H9 (cell line): ENCODE results near the gene TADA2A. TPM values are rescaled to one million over a fixed set of nuclear protein-coding genes. Genes with fewer than 3 reads are reported as not detected.

ENCODE experiments used
- DNase-seq: peaks from one replicate; pipeline ENCODE4 v3.0.0-alpha.2; 2017
- H2AFZ ChIP-seq: one replicate; pipeline ENCODE4 v1.6.1; 2013; ENCODE audit warnings: mild to moderate bottlenecking, low read length, control low read depth, moderate library complexity
- H2AK5ac ChIP-seq: 2 replicates; pipeline ENCODE4 v1.6.1; 2013; ENCODE audit warnings: low read length, control low read depth, mixed read lengths; ENCODE audit not compliant: insufficient read length
- H2BK120ac ChIP-seq: one replicate; pipeline ENCODE4 v1.6.1; 2013; ENCODE audit warnings: low read depth, mild to moderate bottlenecking, low read length, control low read depth, inconsistent platforms; ENCODE audit not compliant: poor library complexity, severe bottlenecking
- H2BK12ac ChIP-seq: 2 replicates; pipeline ENCODE4 v1.6.1; 2013; ENCODE audit warnings: low read length, control low read depth, mixed read lengths, low read depth; ENCODE audit not compliant: insufficient read length
- H2BK15ac ChIP-seq: 2 replicates; pipeline ENCODE4 v1.6.1; 2013; ENCODE audit warnings: low read depth, low read length, control low read depth
- H2BK20ac ChIP-seq: one replicate; pipeline ENCODE4 v1.6.1; 2013; ENCODE audit warnings: low read depth, mild to moderate bottlenecking, low read length, control low read depth, inconsistent platforms; ENCODE audit not compliant: poor library complexity, severe bottlenecking
- H2BK5ac ChIP-seq: 2 replicates; pipeline ENCODE4 v1.6.1; 2013; ENCODE audit warnings: low read length, control low read depth, mixed read lengths; ENCODE audit not compliant: insufficient read length
- H3K14ac ChIP-seq: 2 replicates; pipeline ENCODE4 v1.6.1; 2013; ENCODE audit warnings: low read length, control low read depth; ENCODE audit not compliant: insufficient read depth
- H3K18ac ChIP-seq: 2 replicates; pipeline ENCODE4 v1.6.1; 2013; ENCODE audit warnings: low read depth, mild to moderate bottlenecking, mixed read lengths, low read length, control low read depth; ENCODE audit not compliant: insufficient read length
- H3K23ac ChIP-seq: 2 replicates; pipeline ENCODE4 v1.6.1; 2013; ENCODE audit warnings: low read length, control low read depth, mixed read lengths, low read depth; ENCODE audit not compliant: insufficient read length
- H3K23me2 ChIP-seq: 2 replicates; pipeline ENCODE4 v1.6.1; 2013; ENCODE audit warnings: low read depth, mild to moderate bottlenecking, mixed read lengths, low read length, control low read depth; ENCODE audit not compliant: insufficient read length, poor library complexity, severe bottlenecking
- H3K27ac ChIP-seq: 2 replicates; pipeline ENCODE4 v1.5.1; 2013; ENCODE audit warnings: low read length, control low read depth, mixed read lengths, low read depth; ENCODE audit not compliant: insufficient read length
- H3K27me3 ChIP-seq: 2 replicates; pipeline ENCODE4 v1.6.1; 2013; ENCODE audit warnings: low read length, control low read depth, inconsistent platforms; ENCODE audit not compliant: insufficient read depth
- H3K4ac ChIP-seq: 2 replicates; pipeline ENCODE4 v1.6.1; 2013; ENCODE audit warnings: low read depth, mild to moderate bottlenecking, control low read depth, inconsistent platforms, low read length, moderate library complexity
- H3K4me1 ChIP-seq: 2 replicates; pipeline ENCODE4 v1.6.1; 2013; ENCODE audit warnings: low read length, control low read depth, inconsistent platforms; ENCODE audit not compliant: insufficient read depth
- H3K4me2 ChIP-seq: 2 replicates; pipeline ENCODE4 v1.6.1; 2013; ENCODE audit warnings: low read length, control low read depth, mixed read lengths; ENCODE audit not compliant: insufficient read length, insufficient read depth
- H3K56ac ChIP-seq: 2 replicates; pipeline ENCODE4 v1.6.1; 2013; ENCODE audit warnings: low read depth, mild to moderate bottlenecking, mixed read lengths, low read length, control low read depth; ENCODE audit not compliant: insufficient read length
- H3K79me1 ChIP-seq: 2 replicates; pipeline ENCODE4 v1.6.1; 2013; ENCODE audit warnings: low read depth, mild to moderate bottlenecking, moderate library complexity, low read length, control low read depth, inconsistent platforms; ENCODE audit not compliant: insufficient read depth, poor library complexity, severe bottlenecking
- H3K79me2 ChIP-seq: 2 replicates; pipeline ENCODE4 v1.6.1; 2013; ENCODE audit warnings: low read length, control low read depth, inconsistent platforms; ENCODE audit not compliant: insufficient read depth
- H3K9ac ChIP-seq: 2 replicates; pipeline ENCODE4 v1.6.1; 2013; ENCODE audit warnings: low read length, control low read depth, mixed read lengths; ENCODE audit not compliant: insufficient read length; ENCODE audit errors: extremely low read depth
- H3K9me3 ChIP-seq: one replicate; pipeline ENCODE4 v1.6.1; 2013; ENCODE audit warnings: low read depth, low read length, inconsistent platforms; ENCODE audit not compliant: control insufficient read depth
- H3T11ph ChIP-seq: one replicate; pipeline ENCODE4 v1.6.1; 2013; ENCODE audit warnings: mild to moderate bottlenecking, low read length, control low read depth, inconsistent platforms
- H4K20me1 ChIP-seq: one replicate; pipeline ENCODE4 v1.6.1; 2013; ENCODE audit not compliant: control insufficient read depth, insufficient read length, insufficient read depth
- H4K5ac ChIP-seq: 2 replicates; pipeline ENCODE4 v1.6.1; 2013; ENCODE audit warnings: low read depth, mild to moderate bottlenecking, mixed read lengths, low read length, control low read depth; ENCODE audit not compliant: insufficient read length
- H4K8ac ChIP-seq: replicated peaks from 2 replicates; pipeline ENCODE4 v1.6.1; 2013; ENCODE audit warnings: low read length, control low read depth, mixed read lengths, low read depth; ENCODE audit not compliant: insufficient read length
- H4K91ac ChIP-seq: 2 replicates; pipeline ENCODE4 v1.6.1; 2013; ENCODE audit warnings: low read depth, mild to moderate bottlenecking, moderate library complexity, mixed read lengths, low read length, control low read depth; ENCODE audit not compliant: insufficient read length
- H3K27ac Mint-ChIP-seq, 3 experiments: 2 replicates in 2 of 3; 3 replicates in 1 of 3; pipeline ENCODE4 v1.8.0; 2020 to 2021; ENCODE audit warnings: mixed read lengths in 3 of 3, mild to moderate bottlenecking in 1 of 3, moderate library complexity in 1 of 3
- H3K27me3 Mint-ChIP-seq: 2 replicates; pipeline ENCODE4 v1.8.0; 2021; ENCODE audit warnings: low read depth, mild to moderate bottlenecking, moderate library complexity, mixed read lengths
- H3K36me3 Mint-ChIP-seq, 3 experiments: 2 replicates in 2 of 3; 3 replicates in 1 of 3; pipeline ENCODE4 v1.8.0; 2020 to 2021; ENCODE audit warnings: low read depth in 3 of 3, mixed read lengths in 3 of 3; ENCODE audit not compliant: insufficient read depth in 1 of 3
- H3K4me1 Mint-ChIP-seq, 2 experiments: 2 replicates each; pipeline ENCODE4 v1.8.0; 2020; ENCODE audit warnings: mixed read lengths in 2 of 2
- H3K4me3 Mint-ChIP-seq, 2 experiments: 2 replicates in 1 of 2; 3 replicates in 1 of 2; pipeline ENCODE4 v1.8.0; 2020 to 2021; ENCODE audit warnings: mild to moderate bottlenecking in 2 of 2, mixed read lengths in 2 of 2, moderate library complexity in 1 of 2
- H3K9me3 Mint-ChIP-seq, 2 experiments: 2 replicates in 1 of 2; 3 replicates in 1 of 2; pipeline ENCODE4 v1.8.0; 2020; ENCODE audit warnings: mild to moderate bottlenecking in 2 of 2, mixed read lengths in 2 of 2, moderate library complexity in 1 of 2
- WGBS: extraction: QIAGEN DNeasy Blood & Tissue Kit; methylation state at CpG from one replicate; pipeline ENCODE4 v1.1.7; 2013; ENCODE audit warnings: missing lambda C conversion rate, low lambda C conversion rate, mixed read lengths; ENCODE audit not compliant: insufficient read length; ENCODE audit errors: extremely low coverage; 5-methylcytosine and 5-hydroxymethylcytosine counted together
- total RNA-seq: library from RNA; stranded (reverse); gene quantifications from 2 replicates; pipeline ENCODE4 v1.2.1, GENCODE V29; 2021
- TF ChIP-seq, protein P1 (sequence below): fragments of 200-600 bp; sonication (generic); conservative IDR thresholded peaks from 3 replicates; pipeline ENCODE4 v1.8.0; 2021; ENCODE audit warnings: antibody characterized with exemption, mild to moderate bottlenecking

Gene TADA2A
- total RNA-seq, 1 experiment from 2014 or later: 20.9 TPM

DNA sequence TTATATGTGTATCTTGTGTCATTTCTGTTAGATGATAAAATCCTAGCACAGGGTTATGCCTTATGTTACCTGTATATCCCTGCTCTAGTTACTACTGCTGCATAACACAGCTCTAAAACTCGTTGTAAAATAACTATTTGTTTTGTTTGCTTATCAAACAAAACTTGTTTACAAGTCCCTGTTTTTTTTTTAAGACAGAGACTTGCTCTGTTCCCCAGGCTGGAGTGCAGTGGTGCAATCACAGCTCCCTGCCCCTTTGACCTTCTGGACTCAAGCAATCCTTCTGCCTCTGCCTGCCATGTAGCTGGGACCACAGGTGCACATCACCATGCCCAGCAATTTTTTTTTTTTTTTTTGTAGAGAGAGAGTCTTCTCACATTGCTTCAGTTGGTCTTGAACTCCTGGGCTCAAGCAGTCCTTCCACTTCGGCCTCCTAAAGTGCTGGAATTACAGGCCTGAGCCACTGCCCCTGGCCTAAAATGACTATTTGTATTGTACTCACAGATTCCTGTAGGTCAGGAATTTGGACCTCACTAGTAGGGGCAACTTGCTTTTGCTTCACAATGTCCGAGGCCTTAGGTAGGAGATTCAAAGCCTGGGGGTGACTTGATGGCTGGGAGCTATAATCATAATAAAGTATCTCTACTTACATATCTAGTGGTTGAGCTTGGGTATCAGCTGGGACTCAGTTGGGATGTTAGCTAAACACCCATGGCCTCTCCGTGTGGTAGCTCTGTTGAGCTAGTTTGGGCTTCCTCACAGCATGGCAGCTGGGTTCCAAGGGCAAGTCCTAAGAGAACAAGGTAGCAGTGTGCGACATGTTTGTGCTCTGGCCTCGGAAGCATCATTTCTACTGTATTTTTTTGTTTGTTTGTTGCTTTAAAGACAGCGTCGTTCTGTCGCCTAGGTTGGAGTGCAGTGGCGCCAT, 95.6 kb downstream of the TADA2A start:
- DNase-seq: no peak
- peak overlapping the region; percentile 36 to 75 (median 70); a peak in 1 of 7 replicates for H3K27ac Mint-ChIP-seq
- Histone ChIP-seq H3K4me1 (no peaks in the 10 kb centered on the region; the same call in 1 of the 2 replicates), H4K8ac (no peak overlapping the region), H2BK5ac (no peak overlapping the region), H2BK12ac (no peak overlapping the region), H3K9ac (no peak overlapping the region), H2AK5ac (no peak overlapping the region), H4K91ac (no peak overlapping the region), H3K79me1 (no peaks in the 10 kb centered on the region), H3K18ac (no peak overlapping the region), H4K20me1 (peaks cover 2% of the 10 kb centered on the region), H2BK15ac (no peak overlapping the region), H3K14ac (no peak overlapping the region), H3K27ac (no peak overlapping the region), H2BK120ac (no peak overlapping the region), H3K9me3 (no peaks in the 10 kb centered on the region), H3K4ac (no peak overlapping the region), H3K4me2 (no peak overlapping the region), H3K56ac (no peak overlapping the region), H3K79me2 (peaks cover 3% of the 10 kb centered on the region; the same call in 1 of the 2 replicates), H3K23me2 (no peaks in the 10 kb centered on the region), H3K23ac (no peak overlapping the region), H4K5ac (no peak overlapping the region), H3T11ph (no peak overlapping the region), H3K27me3 (no peaks in the 10 kb centered on the region), H2AFZ (no peak overlapping the region), H2BK20ac (no peak overlapping the region)
- no peaks in the 10 kb centered on the region for H3K27me3 Mint-ChIP-seq
- H3K9me3 Mint-ChIP-seq: no peaks in the 10 kb centered on the region
- TF ChIP-seq, protein P1, sequence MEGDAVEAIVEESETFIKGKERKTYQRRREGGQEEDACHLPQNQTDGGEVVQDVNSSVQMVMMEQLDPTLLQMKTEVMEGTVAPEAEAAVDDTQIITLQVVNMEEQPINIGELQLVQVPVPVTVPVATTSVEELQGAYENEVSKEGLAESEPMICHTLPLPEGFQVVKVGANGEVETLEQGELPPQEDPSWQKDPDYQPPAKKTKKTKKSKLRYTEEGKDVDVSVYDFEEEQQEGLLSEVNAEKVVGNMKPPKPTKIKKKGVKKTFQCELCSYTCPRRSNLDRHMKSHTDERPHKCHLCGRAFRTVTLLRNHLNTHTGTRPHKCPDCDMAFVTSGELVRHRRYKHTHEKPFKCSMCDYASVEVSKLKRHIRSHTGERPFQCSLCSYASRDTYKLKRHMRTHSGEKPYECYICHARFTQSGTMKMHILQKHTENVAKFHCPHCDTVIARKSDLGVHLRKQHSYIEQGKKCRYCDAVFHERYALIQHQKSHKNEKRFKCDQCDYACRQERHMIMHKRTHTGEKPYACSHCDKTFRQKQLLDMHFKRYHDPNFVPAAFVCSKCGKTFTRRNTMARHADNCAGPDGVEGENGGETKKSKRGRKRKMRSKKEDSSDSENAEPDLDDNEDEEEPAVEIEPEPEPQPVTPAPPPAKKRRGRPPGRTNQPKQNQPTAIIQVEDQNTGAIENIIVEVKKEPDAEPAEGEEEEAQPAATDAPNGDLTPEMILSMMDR: no peak
- peaks cover 25 to 32% of the 10 kb centered on the region in 2 experiments for H3K4me1 Mint-ChIP-seq
- H3K36me3 Mint-ChIP-seq: peaks cover 0 to 2% (median 2%) of the 10 kb centered on the region in 3 experiments; a peak in 1 of 7 replicates
- WGBS: no CpG with 5 or more reads among the region's 10 CpGs
- no peak overlapping the region for H3K4me3 Mint-ChIP-seq
